IMR-90 (cell line): Measurements from ENCODE around the gene SIGLEC15. TPM values are rescaled to one million over a fixed set of nuclear protein-coding genes. Genes with fewer than 3 reads are reported as not detected.

Experiments used
- ATAC-seq: fragments of 200-7000 bp; cut with Tn5 transposase; 2 replicates; pipeline ENCODE4 v1.9.1; 2020; ENCODE audit warnings: low read depth, mild to moderate bottlenecking, moderate library complexity
- BruUV-seq: library from RNA; stranded (reverse); fragments of 400-500 nt; replicated peaks from 2 replicates; lab custom pipeline; 2021; lab: Mats Ljungman, UMichigan
- CTCF ChIA-PET: fragments of 300-600 bp; formaldehyde crosslinking; extraction: SDS; loops from one replicate; lab custom pipeline; 2021; ENCODE audit warnings: antibody characterized with exemption; lab: Yijun Ruan, JAX
- POLR2A ChIA-PET: fragments of 300-600 bp; sonication (Branson Sonifier 250); formaldehyde crosslinking; loops from one replicate; lab custom pipeline; 2022; ENCODE audit warnings: antibody characterized with exemption; ENCODE audit not compliant: unreplicated experiment; lab: Charles Lee
- DNase-seq: peaks from one replicate; pipeline ENCODE4 v3.0.0; 2013
- H2AFZ ChIP-seq: replicated peaks from 2 replicates; pipeline ENCODE3; 2013; ENCODE audit warnings: low read length, mild to moderate bottlenecking; ENCODE audit not compliant: poor library complexity
- H2AK5ac ChIP-seq: 2 replicates; pipeline ENCODE4 v1.6.1; 2013; ENCODE audit warnings: low read depth, low read length, inconsistent platforms
- H2AK9ac ChIP-seq: replicated peaks from 2 replicates; pipeline ENCODE3; 2013; ENCODE audit warnings: mild to moderate bottlenecking, low read depth, low read length, moderate library complexity; ENCODE audit not compliant: poor library complexity
- H2BK120ac ChIP-seq: 2 replicates; pipeline ENCODE4 v1.6.1; 2013; ENCODE audit warnings: low read depth, low read length, inconsistent platforms
- H2BK15ac ChIP-seq: 3 replicates; pipeline ENCODE4 v1.6.1; 2013; ENCODE audit warnings: low read depth, low read length, inconsistent platforms
- H2BK20ac ChIP-seq: 2 replicates; pipeline ENCODE4 v1.6.1; 2013; ENCODE audit warnings: low read depth, mild to moderate bottlenecking, inconsistent platforms, low read length, moderate library complexity
- H2BK5ac ChIP-seq: 2 replicates; pipeline ENCODE4 v1.6.1; 2013; ENCODE audit warnings: mild to moderate bottlenecking, low read depth, low read length, inconsistent platforms; ENCODE audit not compliant: poor library complexity, severe bottlenecking
- H3K14ac ChIP-seq: replicated peaks from 2 replicates; pipeline ENCODE4 v1.6.1; 2013; ENCODE audit warnings: low read depth, low read length, inconsistent platforms
- H3K18ac ChIP-seq: 2 replicates; pipeline ENCODE4 v1.6.1; 2013; ENCODE audit warnings: low read depth, low read length, control low read depth
- H3K23ac ChIP-seq: 2 replicates; pipeline ENCODE4 v1.6.1; 2013; ENCODE audit warnings: low read depth, low read length, inconsistent platforms
- H3K27ac ChIP-seq: 2 replicates; pipeline ENCODE4 v1.5.1; 2013; ENCODE audit warnings: mild to moderate bottlenecking, control low read depth, low read length; ENCODE audit not compliant: insufficient read depth
- H3K27me3 ChIP-seq: 2 replicates; pipeline ENCODE4 v1.6.1; 2013; ENCODE audit warnings: low read length; ENCODE audit not compliant: control insufficient read depth, insufficient read depth
- H3K36me3 ChIP-seq: 2 replicates; pipeline ENCODE4 v1.6.1; 2013; ENCODE audit warnings: low read length, mixed read lengths; ENCODE audit not compliant: control insufficient read depth, insufficient read depth
- H3K4ac ChIP-seq: 2 replicates; pipeline ENCODE4 v1.6.1; 2013; ENCODE audit warnings: low read depth, low read length, inconsistent platforms
- H3K4me1 ChIP-seq: 2 replicates; pipeline ENCODE4 v1.6.1; 2013; ENCODE audit warnings: low read length, mixed read lengths; ENCODE audit not compliant: control insufficient read depth, insufficient read depth
- H3K4me2 ChIP-seq: 2 replicates; pipeline ENCODE4 v1.6.1; 2013; ENCODE audit warnings: low read depth, mild to moderate bottlenecking, control low read depth, low read length, moderate library complexity
- H3K4me3 ChIP-seq: 2 replicates; pipeline ENCODE4 v1.5.1; 2013; ENCODE audit warnings: low read depth, mild to moderate bottlenecking, control low read depth, low read length, moderate library complexity; ENCODE audit not compliant: insufficient read depth
- H3K56ac ChIP-seq: 2 replicates; pipeline ENCODE4 v1.6.1; 2013; ENCODE audit warnings: low read length, inconsistent platforms; ENCODE audit not compliant: insufficient read depth; ENCODE audit errors: extremely low read depth
- H3K79me1 ChIP-seq, 2 experiments: 2 replicates each; pipeline ENCODE4 v1.6.1; 2013; ENCODE audit warnings: low read length in 2 of 2, inconsistent platforms in 1 of 2, low read depth in 1 of 2
- H3K9ac ChIP-seq: 2 replicates; pipeline ENCODE4 v1.6.1; 2013; ENCODE audit warnings: low read depth, low read length, control low read depth
- H3K9me1 ChIP-seq: 2 replicates; pipeline ENCODE4 v1.6.1; 2013; ENCODE audit warnings: low read length, inconsistent platforms; ENCODE audit not compliant: insufficient read depth
- H3K9me3 ChIP-seq: 2 replicates; pipeline ENCODE4 v1.6.1; 2013; ENCODE audit warnings: low read length; ENCODE audit not compliant: control insufficient read depth, insufficient read depth
- H4K20me1 ChIP-seq: 2 replicates; pipeline ENCODE4 v1.6.1; 2013; ENCODE audit warnings: low read length, inconsistent platforms; ENCODE audit not compliant: insufficient read depth
- H4K5ac ChIP-seq: 2 replicates; pipeline ENCODE4 v1.6.1; 2013; ENCODE audit warnings: mild to moderate bottlenecking, low read depth, low read length, control low read depth
- H4K8ac ChIP-seq, 2 experiments: 2 replicates each; pipeline ENCODE4 v1.6.1; 2013; ENCODE audit warnings: low read depth in 2 of 2, low read length in 2 of 2, control low read depth in 1 of 2, inconsistent platforms in 1 of 2
- H4K91ac ChIP-seq: 2 replicates; pipeline ENCODE4 v1.6.1; 2013; ENCODE audit warnings: low read depth, low read length, inconsistent platforms; ENCODE audit not compliant: insufficient read depth
- CEBPB ChIP-seq: IDR thresholded peaks from 2 replicates; pipeline ENCODE4 v1.6.1; 2012; ENCODE audit warnings: low read depth, low read length, improper control_type of control experiment
- RCOR1 ChIP-seq: IDR thresholded peaks from 2 replicates; pipeline ENCODE4 v1.6.1; 2012; ENCODE audit warnings: mild to moderate bottlenecking, low read length, improper control_type of control experiment; ENCODE audit not compliant: insufficient replicate concordance
- SMC3 ChIP-seq: fragments of 150-350 bp; IDR thresholded peaks from 2 replicates; pipeline ENCODE4 v1.6.1; 2016; ENCODE audit warnings: low read depth, mild to moderate bottlenecking, antibody characterized with exemption, low read length, moderate library complexity
- WGBS, 2 experiments: methylation state at CpG; one replicate each; pipeline versions ENCODE4 v1.1.5 to v1.1.7; 2013; ENCODE audit warnings: missing lambda C conversion rate in 2 of 2; ENCODE audit not compliant: insufficient read length in 1 of 2; ENCODE audit errors: extremely low coverage in 2 of 2; 5-methylcytosine and 5-hydroxymethylcytosine counted together
- dilution Hi-C: fragments of 300-500 bp; cut with HindIII; formaldehyde crosslinking; loops from one replicate; pipeline ENCODE4 v1.14.3; 2018; ENCODE audit warnings: low sequenced_read_pairs; ENCODE audit not compliant: unreplicated experiment
- in situ Hi-C: fragments of 300-500 bp; cut with MboI; formaldehyde crosslinking; loops from 3 replicates; pipeline ENCODE4 v1.14.3; 2019; ENCODE audit warnings: low sequenced_read_pairs, inconsistent platforms, mixed read lengths
- intact Hi-C: fragments of 100-400 bp; cut with micrococcal nuclease; formaldehyde crosslinking; loops from 2 replicates; pipeline ENCODE4 v1.10.0; 2022
- polyA plus RNA-seq, 3 experiments: library from polyadenylated mRNA; depleted of rRNA; stranded (reverse); fragments of >200 nt; gene quantifications; 2 replicates each; pipeline ENCODE4 v1.2.3, GENCODE V29; 2012; ENCODE audit warnings: low replicate concordance in 1 of 3
- total RNA-seq: library from RNA; depleted of rRNA; stranded (reverse); fragments of >200 nt; gene quantifications from 2 replicates; pipeline ENCODE4 v1.2.3, GENCODE V29; 2012

Gene SIGLEC15
- total and polyA plus RNA-seq, 2 of the 4 experiments (the other 2 are of a cell fraction) = 1.1 to 1.8 TPM

GRCh38 chr18:45793264-45793965, 32.1 kb upstream of the SIGLEC15 start (continued):
- no peak for TF ChIP-seq SMC3

GRCh38 chr18:45801416-45802004, 24.0 kb upstream of the SIGLEC15 start:
- Histone ChIP-seq H4K91ac (peak overlapping the region; percentile 100), H3K9me3 (peaks cover 10% of the 10 kb centered on the region; the same call in 1 of the 2 replicates), H2BK5ac (peak overlapping the region; percentile 100), H3K9me1 (peaks cover 12% of the 10 kb centered on the region), H2AK5ac (peak overlapping the region; percentile 100), H3K4ac (peak overlapping the region; percentile 98), H3K23ac (peak overlapping the region; percentile 94), H4K8ac (peak overlapping the region; percentile 92 to 99), H3K18ac (peak overlapping the region; percentile 99), H3K14ac (peak overlapping the region; percentile 100), H3K56ac (peak overlapping the region; percentile 97), H2AK9ac (peak overlapping the region; percentile 100), H3K36me3 (no peaks in the 10 kb centered on the region), H4K20me1 (no peaks in the 10 kb centered on the region), H2BK20ac (peak overlapping the region; percentile 99), H3K79me1 (peaks cover 0 to 18% of the 10 kb centered on the region in 2 experiments; a peak in 2 of 4 replicates), H3K27ac (peak overlapping the region; percentile 100), H2AFZ (peak overlapping the region; percentile 77), H3K4me3 (no peak overlapping the region), H3K4me2 (no peak overlapping the region), H3K4me1 (peaks cover 17% of the 10 kb centered on the region), H3K27me3 (no peaks in the 10 kb centered on the region), H4K5ac (peak overlapping the region; percentile 99), H2BK15ac (peak overlapping the region; percentile 97), H2BK120ac (peak overlapping the region; percentile 99), H3K9ac (peak overlapping the region; percentile 0; the same call in 1 of the 2 replicates)
- dilution Hi-C loops = no loop called here
- no CpG with 5 or more reads among the region's 1 CpG for WGBS, 2 experiments
- BruUV-seq = no TSS peak
- POLR2A ChIA-PET = no interaction called here
- intact Hi-C loops = no loop called here
- in situ Hi-C loops = no loop called here
- ATAC-seq (no peak), DNase-seq (no peak)
- CTCF ChIA-PET = interaction anchor here (0.6 to 1.9 kb wide), 4 partner anchors 38 to 283 kb away, joined by 3 to 6 read pairs (median 4); no protein-coding TSS in a partner anchor
- no peak for TF ChIP-seq RCOR1
- TF ChIP-seq CEBPB = peak; percentile 71
